ENCODE results near the gene SUPT20H. TPM values are rescaled to one million over a fixed set of nuclear protein-coding genes. Genes with fewer than 3 reads are reported as not detected.

Gene SUPT20H
- total and polyA plus RNA-seq, 2 of the 13 experiments (the other 11 are each of a cell fraction or from before 2014, with no cell fraction given) = 35.0 to 63.6 TPM

DNA sequence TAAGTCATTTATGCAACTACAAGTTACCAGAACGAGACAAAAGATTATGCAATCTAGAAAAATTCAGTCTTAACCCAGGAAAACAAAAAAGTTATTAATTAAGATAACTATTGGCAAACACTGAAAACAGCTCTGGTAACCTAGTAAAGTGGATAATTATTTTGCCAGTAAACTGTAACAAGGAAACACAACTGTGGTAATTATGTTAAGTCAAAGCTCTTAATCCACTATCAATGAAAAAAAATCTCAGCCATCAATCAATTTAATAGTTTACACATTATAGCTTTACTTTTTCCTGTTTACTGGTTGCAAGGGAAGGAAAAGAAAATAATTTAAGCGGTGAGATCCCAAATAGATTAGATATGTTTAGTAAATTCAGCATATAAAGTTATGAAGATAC lies 47.7 kb downstream of the SUPT20H start:
- no peak overlapping the region for H2AFZ ChIP-seq (ENCODE audit: low read length)
- H3K9ac ChIP-seq (ENCODE audit: insufficient read depth, low read depth, low read length) = no peak overlapping the region
- no peaks in the 10 kb centered on the region for H3K79me2 ChIP-seq (ENCODE audit: insufficient read depth, low read length)
- WGBS (ENCODE audit: low lambda C conversion rate) = 97% methylated on average over 2 of the region's 2 CpGs
- intact Hi-C loops (cut with micrococcal nuclease; ENCODE audit: unreplicated experiment) = no loop called here
- FAIRE-seq (no peak), DNase-seq (ENCODE audit: low spot score) (no peak), ATAC-seq (no peak)
- in situ Hi-C loops (cut with HindIII; ENCODE audit: extremely low pct_ligation_motif_present, low pct_unique_long_range_greater_than_20kb) = no loop called here
- no peak for TF ChIP-seq ZNF10 (CRISPR knock-in tag; IDR thresholded peaks at IDR 0.05; ENCODE audit: borderline replicate concordance, low read depth)
- TF ChIP-seq, protein P1, sequence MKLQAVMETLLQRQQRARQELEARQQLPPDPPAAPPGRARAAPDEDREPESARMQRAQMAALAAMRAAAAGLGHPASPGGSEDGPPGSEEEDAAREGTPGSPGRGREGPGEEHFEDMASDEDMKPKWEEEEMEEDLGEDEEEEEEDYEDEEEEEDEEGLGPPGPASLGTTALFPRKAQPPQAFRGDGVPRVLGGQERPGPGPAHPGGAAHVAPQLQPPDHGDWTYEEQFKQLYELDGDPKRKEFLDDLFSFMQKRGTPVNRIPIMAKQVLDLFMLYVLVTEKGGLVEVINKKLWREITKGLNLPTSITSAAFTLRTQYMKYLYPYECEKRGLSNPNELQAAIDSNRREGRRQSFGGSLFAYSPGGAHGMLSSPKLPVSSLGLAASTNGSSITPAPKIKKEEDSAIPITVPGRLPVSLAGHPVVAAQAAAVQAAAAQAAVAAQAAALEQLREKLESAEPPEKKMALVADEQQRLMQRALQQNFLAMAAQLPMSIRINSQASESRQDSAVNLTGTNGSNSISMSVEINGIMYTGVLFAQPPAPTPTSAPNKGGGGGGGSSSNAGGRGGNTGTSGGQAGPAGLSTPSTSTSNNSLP (IDR thresholded peaks at IDR 0.05; ENCODE audit: low read depth, low read length) = no peak
- POLR2A ChIA-PET = interaction anchor here (0.8 kb wide), 1 partner anchor 12 kb away, joined by 5 read pairs; no protein-coding TSS in a partner anchor
- no peaks in the 10 kb centered on the region for H3K4me1 ChIP-seq (ENCODE audit: insufficient read depth, low read length)
- H4K20me1 ChIP-seq (ENCODE audit: insufficient read depth, low read length) = no peaks in the 10 kb centered on the region
- H3K27ac ChIP-seq (ENCODE audit: extremely low read length, insufficient read depth, low read length) = no peak overlapping the region
- H3K36me3 ChIP-seq (replicated peaks in 1 of 2; ENCODE audit: control insufficient read depth in 1 of 2, insufficient read depth in 2 of 2, low read length in 2 of 2) = peaks cover 3 to 54% of the 10 kb centered on the region in 2 experiments; a peak in 4 of 5 replicates
- no peak overlapping the region for H3K4me2 ChIP-seq (ENCODE audit: low read depth, low read length)
- CTCF ChIA-PET (ENCODE audit: low intra/inter-chr PET ratio, low total read pairs) = no interaction called here
- no TSS peak for BruUV-seq (replicated peaks)
- no peaks in the 10 kb centered on the region for H3K9me3 ChIP-seq (ENCODE audit: low read length)
- no peak overlapping the region for H3K4me3 ChIP-seq (replicated peaks in 1 of 3; ENCODE audit: insufficient read depth in 1 of 3, low read depth in 2 of 3, low read length in 3 of 3)
- no peaks in the 10 kb centered on the region for H3K27me3 ChIP-seq (ENCODE audit: control insufficient read depth in 1 of 2, insufficient read depth in 2 of 2, low read length in 2 of 2)

DNA sequence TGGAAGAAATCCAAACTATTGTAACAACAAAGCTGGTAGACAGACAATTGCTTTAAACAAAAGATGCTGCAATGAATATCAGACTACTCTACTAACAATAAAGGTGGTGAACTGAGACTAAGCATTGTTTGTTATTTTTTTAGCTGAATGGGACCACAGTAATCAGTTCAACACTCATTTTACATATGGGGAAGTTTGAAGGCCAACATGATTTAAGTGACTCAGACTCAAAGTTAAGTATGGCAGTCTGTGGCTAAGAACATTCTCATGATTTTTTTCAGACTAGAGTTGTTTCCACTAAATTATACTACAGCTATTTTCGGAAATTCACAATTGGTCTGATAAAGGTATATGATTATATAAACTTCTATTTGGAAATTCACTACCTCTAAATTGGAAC lies 48.5 kb downstream of the SUPT20H start:
- no peaks in the 10 kb centered on the region for H3K9me3 ChIP-seq (ENCODE audit: low read length)
- intact Hi-C loops (cut with micrococcal nuclease; ENCODE audit: unreplicated experiment) = no loop called here
- H3K4me3 ChIP-seq (replicated peaks in 1 of 3; ENCODE audit: insufficient read depth in 1 of 3, low read depth in 2 of 3, low read length in 3 of 3) = no peak overlapping the region
- FAIRE-seq (no peak), DNase-seq (ENCODE audit: low spot score) (no peak), ATAC-seq (no peak)
- peaks cover 6 to 60% of the 10 kb centered on the region in 2 experiments; a peak in 4 of 5 replicates for H3K36me3 ChIP-seq (replicated peaks in 1 of 2; ENCODE audit: control insufficient read depth in 1 of 2, insufficient read depth in 2 of 2, low read length in 2 of 2)
- no peaks in the 10 kb centered on the region for H4K20me1 ChIP-seq (ENCODE audit: insufficient read depth, low read length)
- no peaks in the 10 kb centered on the region for H3K4me1 ChIP-seq (ENCODE audit: insufficient read depth, low read length)
- no peaks in the 10 kb centered on the region for H3K79me2 ChIP-seq (ENCODE audit: insufficient read depth, low read length)
- in situ Hi-C loops (cut with HindIII; ENCODE audit: extremely low pct_ligation_motif_present, low pct_unique_long_range_greater_than_20kb) = no loop called here
- no peak overlapping the region for H3K27ac ChIP-seq (ENCODE audit: extremely low read length, insufficient read depth, low read length)
- no peak overlapping the region for H3K4me2 ChIP-seq (ENCODE audit: low read depth, low read length)
- ChIA-PET CTCF (ENCODE audit: low intra/inter-chr PET ratio, low total read pairs) (no interaction called here), POLR2A (no interaction called here)
- no peaks in the 10 kb centered on the region for H3K27me3 ChIP-seq (ENCODE audit: control insufficient read depth in 1 of 2, insufficient read depth in 2 of 2, low read length in 2 of 2)
- H3K9ac ChIP-seq (ENCODE audit: insufficient read depth, low read depth, low read length) = no peak overlapping the region
- WGBS (ENCODE audit: low lambda C conversion rate) = 100% methylated on average over 1 of the region's 1 CpG
- no peak overlapping the region for H2AFZ ChIP-seq (ENCODE audit: low read length)
- BruUV-seq (replicated peaks) = no TSS peak
- TF ChIP-seq, protein P2, sequence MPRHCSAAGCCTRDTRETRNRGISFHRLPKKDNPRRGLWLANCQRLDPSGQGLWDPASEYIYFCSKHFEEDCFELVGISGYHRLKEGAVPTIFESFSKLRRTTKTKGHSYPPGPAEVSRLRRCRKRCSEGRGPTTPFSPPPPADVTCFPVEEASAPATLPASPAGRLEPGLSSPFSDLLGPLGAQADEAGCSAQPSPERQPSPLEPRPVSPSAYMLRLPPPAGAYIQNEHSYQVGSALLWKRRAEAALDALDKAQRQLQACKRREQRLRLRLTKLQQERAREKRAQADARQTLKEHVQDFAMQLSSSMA (CRISPR knock-in tag; IDR thresholded peaks at IDR 0.05) = no peak
- TF ChIP-seq, protein P3, sequence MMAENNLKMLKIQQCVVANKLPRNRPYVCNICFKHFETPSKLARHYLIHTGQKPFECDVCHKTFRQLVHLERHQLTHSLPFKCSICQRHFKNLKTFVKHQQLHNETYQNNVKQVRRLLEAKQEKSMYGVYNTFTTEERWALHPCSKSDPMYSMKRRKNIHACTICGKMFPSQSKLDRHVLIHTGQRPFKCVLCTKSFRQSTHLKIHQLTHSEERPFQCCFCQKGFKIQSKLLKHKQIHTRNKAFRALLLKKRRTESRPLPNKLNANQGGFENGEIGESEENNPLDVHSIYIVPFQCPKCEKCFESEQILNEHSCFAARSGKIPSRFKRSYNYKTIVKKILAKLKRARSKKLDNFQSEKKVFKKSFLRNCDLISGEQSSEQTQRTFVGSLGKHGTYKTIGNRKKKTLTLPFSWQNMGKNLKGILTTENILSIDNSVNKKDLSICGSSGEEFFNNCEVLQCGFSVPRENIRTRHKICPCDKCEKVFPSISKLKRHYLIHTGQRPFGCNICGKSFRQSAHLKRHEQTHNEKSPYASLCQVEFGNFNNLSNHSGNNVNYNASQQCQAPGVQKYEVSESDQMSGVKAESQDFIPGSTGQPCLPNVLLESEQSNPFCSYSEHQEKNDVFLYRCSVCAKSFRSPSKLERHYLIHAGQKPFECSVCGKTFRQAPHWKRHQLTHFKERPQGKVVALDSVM (CRISPR knock-in tag; IDR thresholded peaks at IDR 0.05) = no peak
- TF ChIP-seq U2AF2 (IDR thresholded peaks at IDR 0.05; ENCODE audit: low read depth, low read length) (no peak), KMT2B (CRISPR knock-in tag; IDR thresholded peaks at IDR 0.05) (no peak), SRSF9 (IDR thresholded peaks at IDR 0.05; ENCODE audit: borderline replicate concordance, insufficient read depth, low read depth, low read length, poor library complexity, severe bottlenecking) (no peak), JUN (CRISPR knock-in tag; IDR thresholded peaks at IDR 0.05) (no peak), PAF1 (CRISPR knock-in tag; IDR thresholded peaks at IDR 0.05) (no peak), MED8 (CRISPR knock-in tag; IDR thresholded peaks at IDR 0.05; ENCODE audit: insufficient replicate concordance) (no peak)
- TF ChIP-seq, protein P4, sequence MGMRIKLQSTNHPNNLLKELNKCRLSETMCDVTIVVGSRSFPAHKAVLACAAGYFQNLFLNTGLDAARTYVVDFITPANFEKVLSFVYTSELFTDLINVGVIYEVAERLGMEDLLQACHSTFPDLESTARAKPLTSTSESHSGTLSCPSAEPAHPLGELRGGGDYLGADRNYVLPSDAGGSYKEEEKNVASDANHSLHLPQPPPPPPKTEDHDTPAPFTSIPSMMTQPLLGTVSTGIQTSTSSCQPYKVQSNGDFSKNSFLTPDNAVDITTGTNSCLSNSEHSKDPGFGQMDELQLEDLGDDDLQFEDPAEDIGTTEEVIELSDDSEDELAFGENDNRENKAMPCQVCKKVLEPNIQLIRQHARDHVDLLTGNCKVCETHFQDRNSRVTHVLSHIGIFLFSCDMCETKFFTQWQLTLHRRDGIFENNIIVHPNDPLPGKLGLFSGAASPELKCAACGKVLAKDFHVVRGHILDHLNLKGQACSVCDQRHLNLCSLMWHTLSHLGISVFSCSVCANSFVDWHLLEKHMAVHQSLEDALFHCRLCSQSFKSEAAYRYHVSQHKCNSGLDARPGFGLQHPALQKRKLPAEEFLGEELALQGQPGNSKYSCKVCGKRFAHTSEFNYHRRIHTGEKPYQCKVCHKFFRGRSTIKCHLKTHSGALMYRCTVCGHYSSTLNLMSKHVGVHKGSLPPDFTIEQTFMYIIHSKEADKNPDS (CRISPR knock-in tag; IDR thresholded peaks at IDR 0.05) = no peak
